NCI-H82 (cell line): ENCODE data around the gene VANGL2.

ENCODE experiments used
- DNase-seq: peaks from one replicate; lab custom pipeline; 2025; lab: John Stamatoyannopoulos, UW

VANGL2 gene

DNA sequence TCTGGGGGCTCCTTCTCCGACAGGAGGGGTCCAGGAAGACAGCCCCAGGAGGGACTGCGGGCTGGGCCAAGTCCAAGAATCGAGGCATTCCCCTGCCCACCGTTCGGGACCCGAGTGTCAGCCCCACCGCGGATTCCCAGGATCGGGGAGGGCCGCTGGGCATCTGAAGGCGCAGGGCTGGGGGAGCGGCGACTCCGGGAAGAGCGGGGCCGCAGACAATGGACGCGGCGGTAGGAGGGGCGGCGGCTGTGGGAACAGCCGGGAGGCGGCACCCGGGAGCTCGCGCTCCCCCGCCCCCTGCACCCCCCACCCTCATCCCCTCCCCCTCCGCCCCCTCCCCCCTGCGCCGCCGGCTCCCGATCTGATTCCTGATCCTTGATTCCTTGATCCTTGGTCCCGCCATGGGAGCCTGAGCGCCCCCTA is at the start of gene VANGL2:
VANGL2 (plus strand) TSS at position 342 of the 423 bp plus-strand sequence. CDS start 15,274 bp downstream, outside the sequence.
- peak; percentile 93 for DNase-seq

DNA sequence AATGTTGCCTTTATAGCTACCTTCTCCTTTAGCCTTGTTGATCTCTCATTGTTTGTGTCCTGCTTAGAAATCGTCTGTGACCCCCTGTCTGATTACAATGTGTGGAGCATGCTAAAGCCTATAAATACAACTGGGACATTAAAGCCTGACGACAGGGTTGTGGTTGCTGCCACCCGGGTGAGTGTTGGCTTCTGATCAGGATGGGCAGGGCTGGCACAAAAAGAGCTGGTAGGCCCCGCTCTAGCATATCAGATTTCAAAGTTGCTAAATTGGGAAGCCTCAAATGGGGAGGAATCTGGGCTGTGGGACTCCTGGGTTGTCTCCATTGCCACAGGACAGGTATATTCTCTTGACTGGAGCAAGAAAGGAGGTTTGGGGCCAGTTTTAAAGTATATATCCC is 48.7 kb upstream of the VANGL2 start:
- no peak for DNase-seq

DNA sequence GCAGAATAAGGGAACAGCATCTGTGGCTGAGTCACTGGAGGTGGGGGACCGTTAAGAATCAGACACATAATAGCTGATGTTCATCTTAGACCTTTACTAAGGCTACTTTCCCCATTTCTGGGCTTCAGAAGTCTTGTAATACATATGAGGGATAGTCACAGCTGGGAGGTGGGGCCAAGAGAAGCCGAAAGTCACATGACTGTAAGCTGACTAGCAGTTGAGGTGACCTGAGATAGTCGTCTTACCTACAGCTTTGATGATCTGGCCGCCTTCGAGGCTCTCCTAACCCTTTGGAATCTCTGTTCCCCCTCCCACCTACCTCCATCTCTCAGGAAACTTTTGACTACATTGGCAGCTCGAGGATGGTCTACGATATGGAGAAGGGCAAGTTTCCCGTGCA is 47.8 kb upstream of the VANGL2 start:
- DNase-seq = no peak

DNA sequence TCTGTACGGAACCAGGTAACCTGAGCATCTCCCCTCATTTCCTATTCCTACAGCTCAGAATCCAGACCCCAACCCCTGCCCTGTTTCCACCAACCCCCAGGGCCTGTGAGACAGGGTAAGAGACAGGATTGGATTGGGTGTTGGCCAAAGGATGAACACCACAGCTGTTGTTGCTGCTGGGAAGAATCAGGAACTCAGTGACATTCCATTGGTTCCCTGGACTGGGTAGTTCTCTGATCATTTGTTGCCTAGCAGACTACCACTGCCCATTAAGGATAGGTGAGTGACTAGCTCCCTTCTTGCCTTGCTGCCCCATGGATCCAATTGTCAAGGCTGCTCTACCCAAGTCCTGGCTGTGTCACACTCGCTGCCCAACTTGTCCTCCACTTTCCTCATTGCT is 47.1 kb upstream of the VANGL2 start:
- peak; percentile 44 for DNase-seq

GRCh38 chr1:160354388-160354985 is 45.9 kb upstream of the VANGL2 start:
- DNase-seq = peak; percentile 83

DNA sequence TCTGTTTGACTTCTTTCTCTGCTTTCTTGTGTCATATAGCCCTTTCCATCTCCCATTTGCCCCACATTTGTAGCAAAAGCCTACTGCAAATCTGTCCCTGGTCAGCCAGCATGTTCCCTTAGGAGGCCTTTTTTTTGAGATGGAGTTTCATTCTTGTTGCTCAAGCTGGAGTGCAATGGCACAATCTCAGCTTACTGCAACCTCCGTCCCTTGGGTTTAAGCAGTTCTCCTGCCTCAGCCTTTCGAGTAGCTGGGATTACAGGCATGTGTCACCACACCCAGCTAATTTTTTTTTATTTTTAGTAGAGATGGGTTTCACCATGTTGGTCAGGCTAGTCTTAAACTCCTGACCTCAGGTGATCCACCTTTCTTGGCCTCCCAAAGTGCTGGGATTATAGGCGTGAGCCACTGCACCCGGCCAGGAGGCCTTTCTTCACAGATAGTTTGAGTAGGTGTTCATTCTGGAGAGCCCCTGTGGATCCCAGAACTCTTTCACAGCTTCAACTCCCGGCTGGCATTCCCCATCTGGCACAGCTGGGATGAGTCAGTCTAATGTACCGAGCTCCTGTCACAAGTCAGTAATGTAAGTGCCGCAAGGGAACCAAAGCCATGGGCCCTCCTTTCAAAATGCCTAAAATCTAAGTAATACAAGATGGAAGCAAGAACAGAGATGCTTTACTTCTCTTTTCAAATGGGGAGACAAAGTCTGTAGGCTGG is 42.9 kb upstream of the VANGL2 start:
- DNase-seq = no peak

DNA sequence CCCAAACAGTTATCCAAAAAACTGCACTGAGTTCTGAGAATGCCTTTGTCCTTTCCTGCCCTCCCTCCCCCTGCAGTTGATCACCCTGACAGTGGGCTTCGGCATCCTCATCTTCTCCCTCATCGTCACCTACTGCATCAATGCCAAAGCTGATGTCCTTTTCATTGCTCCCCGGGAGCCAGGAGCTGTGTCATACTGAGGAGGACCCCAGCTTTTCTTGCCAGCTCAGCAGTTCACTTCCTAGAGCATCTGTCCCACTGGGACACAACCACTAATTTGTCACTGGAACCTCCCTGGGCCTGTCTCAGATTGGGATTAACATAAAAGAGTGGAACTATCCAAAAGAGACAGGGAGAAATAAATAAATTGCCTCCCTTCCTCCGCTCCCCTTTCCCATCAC is 42.3 kb upstream of the VANGL2 start:
- no peak for DNase-seq

DNA sequence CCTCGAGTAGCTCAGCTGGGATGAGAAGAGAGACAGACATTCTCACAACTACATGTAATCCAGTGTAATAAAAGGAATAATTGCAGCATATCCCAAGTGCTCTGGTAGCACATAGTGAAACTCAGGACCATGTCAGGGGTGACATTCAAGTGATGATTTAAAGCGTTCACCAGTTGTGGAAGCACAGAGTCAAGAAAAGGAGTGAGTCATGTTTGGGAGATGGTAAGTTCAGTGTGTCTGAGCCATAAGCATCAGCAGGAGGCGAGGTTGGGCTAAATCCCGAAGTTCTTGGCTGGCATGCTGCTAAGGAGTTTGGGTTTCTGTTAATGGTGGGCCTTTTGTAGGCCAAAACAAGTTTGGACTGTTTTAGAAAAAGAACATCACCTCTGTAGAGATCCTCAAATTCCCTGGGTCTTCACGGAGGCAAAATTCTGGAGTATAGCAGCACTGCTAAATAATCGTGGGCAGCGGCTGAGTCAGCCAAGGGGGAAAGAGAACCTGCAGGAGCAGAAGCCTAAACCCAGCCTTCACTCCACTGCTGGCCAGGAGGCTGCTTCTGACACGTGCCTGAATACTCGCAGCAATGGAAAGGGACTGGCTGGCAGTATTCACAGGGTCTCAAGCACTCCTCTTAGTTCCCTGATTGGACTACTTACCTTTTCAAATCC is 40.7 kb upstream of the VANGL2 start:
- peak; percentile 17 for DNase-seq

DNA sequence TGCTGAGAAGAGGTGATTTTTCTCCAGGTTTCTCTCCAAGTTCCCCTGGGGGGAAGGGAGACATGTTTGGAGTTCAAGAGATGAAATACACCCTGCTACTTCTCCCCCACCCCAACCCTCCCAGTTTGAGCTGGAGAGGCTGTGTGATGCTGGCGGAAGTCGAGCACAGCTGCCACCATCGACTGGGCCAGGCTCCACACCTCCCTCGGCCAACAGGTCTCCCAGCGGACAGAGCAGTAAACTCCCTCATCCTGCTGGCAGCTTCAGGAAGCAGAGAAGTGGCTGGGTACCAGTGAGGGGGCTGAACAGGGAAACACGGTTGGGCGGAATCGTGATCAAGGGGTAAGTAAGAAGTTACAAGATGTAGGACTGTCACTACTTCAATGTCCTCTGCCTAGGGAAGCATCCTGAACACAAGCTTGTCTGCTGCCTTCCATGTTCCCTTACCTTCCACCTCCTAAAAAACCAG is 40.1 kb upstream of the VANGL2 start:
- DNase-seq = peak; percentile 27

DNA sequence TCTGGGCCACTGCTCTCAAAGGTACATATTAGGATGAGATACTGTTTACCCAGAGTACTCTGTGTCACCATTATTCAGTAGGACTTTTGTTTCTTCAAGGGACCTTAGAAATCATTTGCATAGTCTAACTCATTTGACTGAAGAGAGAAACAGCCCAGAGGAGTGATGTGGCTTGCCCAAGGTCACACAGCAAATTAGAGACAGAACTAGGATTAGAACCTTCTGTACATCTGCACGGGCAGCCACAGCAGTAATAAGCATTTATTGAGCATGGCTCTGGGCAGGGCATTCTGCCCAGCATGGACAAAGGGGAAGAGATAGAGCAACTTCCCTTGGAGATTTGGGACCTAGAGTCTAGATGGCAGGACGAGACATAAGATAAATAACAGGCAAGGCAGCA is 39.2 kb upstream of the VANGL2 start:
- no peak for DNase-seq

- peak; percentile 60 for DNase-seq
Measured at GRCh38 chr1:160361814-160362167, 38.6 kb upstream of the VANGL2 start.

DNA sequence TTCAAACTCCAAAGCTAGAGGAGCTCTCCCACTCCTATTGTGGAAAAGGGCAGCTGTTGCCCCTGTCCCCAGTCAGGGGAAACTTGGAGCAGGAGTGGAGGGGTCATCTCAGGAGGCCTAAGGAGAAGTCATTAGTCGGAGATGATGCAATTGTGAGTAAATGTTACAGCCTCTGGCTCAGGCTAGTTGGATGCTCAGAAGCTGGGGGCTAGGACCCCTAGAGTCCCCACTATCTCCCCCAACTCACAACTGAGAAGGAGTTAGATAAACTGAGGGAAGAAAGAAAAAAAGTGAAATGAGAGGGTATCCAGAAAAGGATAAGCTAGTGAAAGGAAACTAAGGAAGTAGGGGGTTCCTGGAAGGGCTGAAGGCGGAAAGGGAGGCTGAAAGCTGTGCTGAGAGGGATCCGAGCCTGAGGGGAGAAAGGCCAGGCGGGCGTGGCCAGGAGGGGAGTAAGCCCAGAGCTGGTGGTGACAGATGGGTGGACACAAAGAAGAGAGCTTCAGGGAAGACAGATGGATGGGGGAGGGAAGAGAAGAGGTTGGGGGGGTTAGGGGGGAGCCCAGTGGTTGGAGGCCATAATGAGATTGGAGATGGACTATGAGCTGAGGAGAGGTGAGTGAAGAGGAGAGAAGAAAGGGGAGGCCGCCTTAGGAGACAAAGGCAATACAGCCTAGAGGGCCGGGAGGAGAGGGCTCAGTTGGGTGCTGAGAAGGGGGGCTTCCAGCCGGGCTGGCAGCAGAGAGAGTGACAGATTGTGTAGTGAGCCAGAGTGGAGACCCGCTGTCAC is 38.0 kb upstream of the VANGL2 start:
- DNase-seq = peak; percentile 100

GRCh38 chr1:160363010-160363409 is 37.4 kb upstream of the VANGL2 start:
- DNase-seq = peak; percentile 88

DNA sequence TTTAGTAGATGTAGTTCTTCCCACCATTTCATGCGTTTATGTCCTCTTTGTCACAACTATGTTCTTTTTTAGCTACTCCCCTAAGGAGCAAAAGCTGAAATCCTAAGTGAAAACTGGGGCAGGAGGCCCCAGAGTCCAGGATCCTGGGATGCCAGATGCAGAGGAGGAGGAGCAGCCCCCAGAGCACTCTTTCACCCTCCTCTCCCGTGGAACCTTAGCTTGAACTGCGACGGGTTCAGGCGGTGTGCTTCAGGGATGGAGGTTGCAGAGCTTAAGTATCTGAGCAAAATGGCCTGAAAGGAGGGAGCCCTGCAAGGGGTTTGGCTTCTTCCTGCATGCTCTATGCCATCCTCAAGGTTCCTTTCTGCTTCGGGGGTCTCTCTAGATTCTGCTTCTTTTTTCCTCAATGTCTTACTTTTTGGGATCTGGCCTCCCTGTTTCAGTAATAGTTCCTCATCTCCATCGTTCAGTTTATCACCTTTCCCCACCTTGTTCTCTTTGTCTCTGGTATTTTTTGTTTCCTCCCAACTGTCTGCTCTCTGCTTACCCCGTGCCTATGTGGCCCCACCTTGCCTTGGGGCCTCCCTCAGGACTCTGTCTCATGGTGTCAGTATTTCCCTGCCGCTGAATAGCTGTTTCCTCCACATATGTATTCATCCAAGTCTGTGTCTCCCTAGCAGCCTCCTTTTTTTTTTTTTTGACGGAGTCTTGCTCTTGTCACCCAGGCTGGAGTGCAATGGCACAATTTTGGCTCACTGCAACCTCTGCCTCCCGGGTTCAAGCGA is 36.2 kb upstream of the VANGL2 start:
- peak; percentile 75 for DNase-seq

- DNase-seq = peak; percentile 69
Measured at GRCh38 chr1:160365325-160365724, 35.0 kb upstream of the VANGL2 start.

DNA sequence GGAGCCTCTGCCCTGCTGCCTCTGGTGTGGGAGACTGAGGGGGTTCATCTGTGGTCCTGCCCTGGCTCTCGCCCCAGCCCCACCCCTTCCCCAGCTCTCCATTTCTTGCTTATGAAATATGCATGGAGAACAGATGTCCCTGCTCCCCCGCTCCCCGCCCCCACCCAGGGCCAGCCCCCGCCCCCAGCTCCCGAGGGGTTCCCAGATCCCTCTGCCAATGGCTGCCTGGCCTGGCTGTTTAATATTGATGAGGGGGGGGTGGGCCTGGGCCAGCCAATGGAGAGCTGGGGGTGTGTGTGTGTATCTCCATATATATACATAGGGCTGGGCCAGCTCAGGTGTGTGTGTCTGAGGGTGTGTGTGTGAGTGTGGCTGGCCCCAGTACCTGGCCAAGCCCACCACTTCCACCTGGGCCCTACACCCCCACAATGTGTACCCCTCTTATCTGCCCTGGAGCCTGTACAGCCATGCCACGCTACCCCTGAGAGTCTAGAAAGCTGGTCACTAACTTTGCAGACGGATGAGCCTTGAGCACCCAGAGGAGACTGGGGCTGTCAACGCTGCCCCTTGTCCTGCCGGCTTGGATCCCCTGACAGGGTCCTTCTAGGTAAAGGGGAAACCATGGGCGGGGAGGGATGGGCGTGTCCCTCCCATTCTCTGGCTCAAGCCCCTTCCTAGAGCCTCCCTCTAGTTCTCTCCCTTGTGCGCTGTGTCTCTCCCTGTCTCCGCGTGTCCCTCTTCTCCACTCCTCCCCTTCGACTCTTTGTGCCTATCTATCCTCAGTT is 33.4 kb upstream of the VANGL2 start, which contains the start of gene NHLH1:
NHLH1 (plus strand) TSS at position 341 of the 785 bp plus-strand sequence. CDS start 3,661 bp downstream, outside the sequence.
- peak; percentile 98 for DNase-seq

DNA sequence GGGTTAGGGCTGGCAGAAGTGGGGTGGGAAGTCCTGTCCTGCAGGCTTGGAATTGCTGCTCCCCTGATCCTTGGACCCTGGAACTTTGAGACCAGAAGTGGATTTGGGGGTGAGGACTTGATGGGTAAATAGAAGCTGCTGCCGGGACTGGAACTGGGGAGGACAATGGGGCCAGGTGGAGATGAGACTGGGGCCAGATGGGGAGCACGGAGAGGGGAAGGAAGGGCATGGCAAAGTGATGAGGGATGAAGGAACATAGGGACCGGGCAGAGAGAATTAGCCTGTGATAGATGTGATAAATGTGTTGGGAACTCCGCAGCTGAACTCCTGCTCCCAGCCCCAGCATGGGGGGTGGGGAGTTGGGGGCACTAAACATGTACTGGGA is 32.9 kb upstream of the VANGL2 start:
- peak; percentile 69 for DNase-seq

DNA sequence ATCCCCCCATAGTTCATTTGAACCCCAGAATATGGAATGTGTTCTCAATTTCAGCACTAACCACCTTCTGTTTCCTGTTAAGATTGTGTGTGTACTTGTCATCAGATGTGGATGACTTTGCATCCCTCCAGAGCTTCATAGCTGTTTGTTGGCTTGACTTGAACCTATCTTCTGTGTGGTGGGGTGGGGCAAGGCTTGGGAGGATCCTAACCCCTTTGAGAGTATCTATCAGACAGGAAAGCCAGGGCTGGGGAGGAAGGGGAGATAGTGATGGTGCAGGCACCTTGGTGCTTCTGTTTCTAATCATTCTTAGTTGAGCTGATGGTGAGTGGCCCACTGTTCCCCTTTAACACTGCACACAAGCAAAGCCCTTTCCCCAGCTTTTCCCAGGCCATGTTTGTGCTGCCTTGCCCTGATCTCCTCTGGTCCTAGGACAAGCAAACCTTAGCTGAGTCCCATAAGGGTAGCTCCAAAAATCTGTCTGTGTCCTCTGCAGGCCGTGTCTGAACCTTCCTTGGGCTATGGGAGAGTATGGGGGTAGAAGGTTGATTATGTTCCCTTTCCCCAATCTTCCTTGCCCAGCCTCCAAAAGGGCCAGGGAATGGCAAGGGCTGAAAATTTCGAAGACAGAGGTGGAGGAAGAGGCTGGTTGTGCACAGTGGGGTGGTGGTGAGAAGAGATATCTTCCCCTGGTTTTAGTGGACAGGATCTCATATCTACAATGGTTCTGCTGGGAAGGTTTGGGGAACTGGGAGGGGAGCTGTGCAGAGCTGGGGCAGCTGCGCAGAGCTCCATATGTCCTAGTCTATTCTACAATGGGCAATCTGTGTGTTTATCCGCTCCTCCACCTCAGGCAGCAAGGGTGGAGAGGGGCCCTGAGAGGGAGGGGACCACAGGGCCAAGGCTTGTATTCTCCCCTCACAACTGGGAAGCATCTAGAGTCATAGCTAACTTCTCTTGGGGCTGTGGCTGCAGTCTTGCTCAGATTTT is 32.1 kb upstream of the VANGL2 start:
- DNase-seq = peak; percentile 83

DNA sequence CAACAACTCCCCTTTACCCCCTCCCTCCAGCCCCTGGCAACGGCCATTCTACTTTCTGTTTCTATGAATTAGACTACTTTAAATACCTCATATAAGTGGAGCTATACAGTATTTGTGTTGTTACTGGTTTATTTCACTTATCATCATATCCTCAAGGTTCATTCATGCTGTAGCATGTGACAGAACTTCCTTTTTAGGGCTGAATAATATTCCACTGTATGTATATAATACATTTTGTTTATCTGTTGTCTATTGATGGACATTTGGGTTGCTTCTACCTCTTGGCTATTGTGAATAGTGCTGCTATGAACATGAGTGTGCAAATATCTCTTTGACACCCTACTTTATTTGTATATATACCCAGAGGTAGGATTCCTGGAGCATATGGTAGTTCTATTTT is 31.3 kb upstream of the VANGL2 start:
- DNase-seq = no peak
